Mammary epithelial cell (primary cell): ENCODE data around the gene C1QL1.

Experiments
- EZH2 ChIP-seq: IDR thresholded peaks from 2 replicates; pipeline ENCODE4 v1.6.1; 2012; ENCODE audit warnings: low read length, inconsistent platforms, borderline replicate concordance
- TF ChIP-seq, protein P1 (sequence below), 2 donors: IDR thresholded peaks in 1 of 2; conservative IDR thresholded peaks in 1 of 2; 2 replicates each; pipeline ENCODE4 v1.5.1; 2011 to 2012; ENCODE audit warnings: inconsistent platforms in 2 of 2, low read length in 2 of 2, mild to moderate bottlenecking in 2 of 2, control low read depth in 1 of 2, low read depth in 1 of 2; ENCODE audit not compliant: insufficient read depth in 1 of 2; ENCODE audit errors: extremely low read depth in 1 of 2

DNA sequence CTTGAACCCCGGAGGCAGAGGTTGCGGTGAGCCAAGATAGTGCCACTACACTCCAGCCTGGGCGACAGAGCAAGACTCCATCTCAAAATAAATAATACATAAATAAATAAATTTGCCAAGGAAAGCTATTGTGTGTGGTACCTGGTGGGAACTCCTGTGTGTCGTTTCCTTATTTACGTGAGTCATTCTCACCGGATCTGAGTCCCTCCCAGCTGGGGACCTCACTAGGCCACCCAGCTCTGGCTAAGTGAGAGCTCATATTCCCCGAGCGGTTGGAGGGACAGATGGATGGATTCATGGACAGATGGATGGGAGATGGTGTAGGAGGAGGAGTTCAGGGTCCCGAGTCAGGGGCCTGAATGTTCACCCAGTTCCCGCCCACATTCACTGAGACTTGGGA lies 22.9 kb upstream of the C1QL1 start:
- TF ChIP-seq, protein P1, sequence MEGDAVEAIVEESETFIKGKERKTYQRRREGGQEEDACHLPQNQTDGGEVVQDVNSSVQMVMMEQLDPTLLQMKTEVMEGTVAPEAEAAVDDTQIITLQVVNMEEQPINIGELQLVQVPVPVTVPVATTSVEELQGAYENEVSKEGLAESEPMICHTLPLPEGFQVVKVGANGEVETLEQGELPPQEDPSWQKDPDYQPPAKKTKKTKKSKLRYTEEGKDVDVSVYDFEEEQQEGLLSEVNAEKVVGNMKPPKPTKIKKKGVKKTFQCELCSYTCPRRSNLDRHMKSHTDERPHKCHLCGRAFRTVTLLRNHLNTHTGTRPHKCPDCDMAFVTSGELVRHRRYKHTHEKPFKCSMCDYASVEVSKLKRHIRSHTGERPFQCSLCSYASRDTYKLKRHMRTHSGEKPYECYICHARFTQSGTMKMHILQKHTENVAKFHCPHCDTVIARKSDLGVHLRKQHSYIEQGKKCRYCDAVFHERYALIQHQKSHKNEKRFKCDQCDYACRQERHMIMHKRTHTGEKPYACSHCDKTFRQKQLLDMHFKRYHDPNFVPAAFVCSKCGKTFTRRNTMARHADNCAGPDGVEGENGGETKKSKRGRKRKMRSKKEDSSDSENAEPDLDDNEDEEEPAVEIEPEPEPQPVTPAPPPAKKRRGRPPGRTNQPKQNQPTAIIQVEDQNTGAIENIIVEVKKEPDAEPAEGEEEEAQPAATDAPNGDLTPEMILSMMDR (conservative IDR thresholded peaks at IDR 0.05 in 1 of 2, IDR thresholded peaks at IDR 0.05 in 1 of 2; ENCODE audit: extremely low read depth in 1 of 2, insufficient read depth in 1 of 2, low read depth in 1 of 2, low read length in 2 of 2): no peak
- TF ChIP-seq EZH2: no peak
